GM04503 (cell line): ENCODE results near the gene TTPAL.

Source experiments
- DNase-seq: peaks from one replicate; pipeline ENCODE4 v3.0.0-alpha.2; 2012; ENCODE audit warnings: low read depth

TTPAL gene

DNA sequence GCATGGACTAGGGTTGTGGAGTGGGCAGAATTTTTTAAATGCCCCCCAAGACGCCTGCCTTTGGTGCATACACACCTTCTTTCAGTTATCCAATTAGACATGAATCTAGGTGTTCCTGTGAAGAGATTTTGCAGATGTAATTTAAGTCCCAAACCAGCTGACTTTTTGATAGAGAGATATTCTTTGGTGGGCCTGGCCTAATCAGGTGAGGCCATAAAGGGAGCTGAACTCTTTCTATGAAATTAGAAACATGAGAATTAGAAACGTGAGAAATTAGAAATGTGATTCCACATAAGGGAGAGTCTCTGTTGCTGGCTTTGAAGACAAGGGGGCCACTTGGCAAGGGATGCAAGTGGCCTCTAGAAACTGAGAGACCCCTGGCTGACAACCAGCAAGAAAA, 36.4 kb upstream of the TTPAL start:
- no peak for DNase-seq

DNA sequence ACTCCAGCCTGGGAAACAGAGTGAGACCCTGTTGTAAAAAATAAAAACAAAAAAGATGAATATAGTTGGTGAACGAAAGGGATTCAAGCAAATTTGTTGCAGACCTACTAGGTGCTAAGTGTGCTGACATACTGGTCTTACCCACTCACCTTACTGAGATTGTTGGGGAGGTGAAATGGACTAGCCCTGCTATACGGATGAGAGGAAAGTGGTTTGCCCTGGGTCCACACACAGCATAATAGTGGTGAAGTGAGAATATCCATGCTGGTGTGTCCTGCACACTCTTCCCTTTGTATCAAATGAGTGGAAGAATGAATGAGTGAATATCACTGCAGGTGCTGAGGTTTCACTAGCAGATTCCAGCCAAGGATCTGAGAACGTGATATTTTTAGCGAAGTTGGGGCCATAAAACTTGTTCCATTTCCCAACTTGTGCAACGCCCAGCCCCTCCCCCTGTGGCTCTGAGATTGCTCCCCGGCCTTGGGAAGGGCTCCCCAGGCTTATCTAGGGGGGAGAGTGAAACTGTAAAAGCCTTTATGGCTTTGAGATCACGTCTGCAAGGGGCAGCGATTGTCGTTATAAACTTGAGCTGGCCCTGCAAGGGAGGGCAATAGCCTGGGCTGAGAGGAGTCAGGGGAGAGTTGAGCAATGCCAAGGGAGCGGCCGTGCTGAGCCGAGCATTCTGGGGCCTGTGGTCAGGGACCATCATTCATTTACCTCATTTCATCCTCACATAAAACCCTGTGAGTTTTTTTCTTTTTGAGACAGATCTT, 33.2 kb upstream of the TTPAL start:
- no peak for DNase-seq

DNA sequence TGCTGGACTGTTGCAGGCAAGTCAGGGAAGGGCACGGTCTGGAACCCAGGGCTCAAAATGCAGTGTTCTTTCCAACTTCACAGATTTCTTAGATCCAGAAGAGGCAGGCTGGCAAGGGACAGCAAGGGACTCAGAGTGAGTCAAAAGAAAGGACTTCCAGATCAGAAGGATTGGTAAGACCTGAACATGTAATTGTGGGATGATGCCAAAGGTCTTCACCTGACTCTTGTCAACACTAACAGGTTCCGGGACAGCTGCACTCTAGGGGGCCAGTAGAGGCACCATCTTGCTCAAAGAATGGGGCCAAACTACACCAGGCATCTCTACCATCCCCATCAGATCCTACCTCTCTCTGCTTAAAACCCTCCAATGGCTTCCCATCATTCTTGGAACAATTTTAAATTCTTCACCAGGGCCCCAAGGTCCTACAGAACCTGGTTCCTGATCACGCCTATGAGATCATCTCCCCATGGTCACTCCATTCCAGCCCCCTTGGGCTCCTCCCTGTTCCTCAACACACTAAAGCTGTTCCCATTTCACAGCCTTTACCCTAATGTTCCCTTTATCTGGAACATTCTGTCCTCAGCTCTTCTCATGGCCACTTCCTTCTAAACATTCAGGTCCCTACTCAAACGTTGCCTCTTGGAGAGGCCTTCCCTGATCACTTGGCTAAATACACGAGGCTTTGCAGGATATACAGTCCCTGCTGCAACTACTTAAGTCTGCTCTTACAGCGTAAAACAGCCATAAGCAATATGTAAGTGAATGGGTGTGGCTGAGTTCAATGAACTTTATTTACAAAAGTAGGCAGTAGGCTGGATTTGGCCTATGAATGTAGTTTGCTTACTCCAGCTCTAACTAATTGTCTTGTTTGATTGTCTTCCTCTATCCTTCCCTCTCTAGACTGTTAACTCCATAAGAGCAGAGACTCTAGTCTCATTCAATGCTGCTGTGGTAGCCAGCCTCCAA, 29.6 kb upstream of the TTPAL start:
- no peak for DNase-seq

DNA sequence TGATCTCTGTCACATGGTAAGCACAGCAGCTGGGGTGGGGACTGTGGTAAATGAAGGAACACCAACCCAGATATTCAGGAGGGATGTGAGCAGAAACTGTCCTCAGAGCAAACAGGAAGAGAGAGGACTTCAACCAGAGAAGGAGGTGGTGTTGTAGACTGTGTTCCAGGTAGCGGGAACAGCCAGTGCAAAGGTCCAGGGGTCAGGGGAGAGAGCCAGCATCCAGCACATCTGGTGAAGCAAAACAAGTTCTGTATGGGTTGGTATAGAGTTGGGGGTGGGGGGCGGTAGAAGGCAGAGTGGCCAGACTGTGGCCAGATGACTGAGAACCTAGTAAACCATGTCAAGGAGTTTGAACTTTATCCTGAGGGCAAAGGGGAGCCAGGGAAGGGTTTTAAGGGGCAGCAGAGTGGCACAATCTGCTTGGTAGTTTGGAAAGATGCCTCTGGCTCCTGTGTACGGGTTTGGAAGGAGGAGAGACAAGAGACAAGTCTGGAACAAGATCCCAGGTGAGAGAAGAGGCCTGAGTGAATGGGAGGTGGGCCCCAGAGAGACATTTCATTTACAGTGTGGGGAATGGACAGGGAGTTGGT, 27.8 kb upstream of the TTPAL start:
- DNase-seq, result no peak

DNA sequence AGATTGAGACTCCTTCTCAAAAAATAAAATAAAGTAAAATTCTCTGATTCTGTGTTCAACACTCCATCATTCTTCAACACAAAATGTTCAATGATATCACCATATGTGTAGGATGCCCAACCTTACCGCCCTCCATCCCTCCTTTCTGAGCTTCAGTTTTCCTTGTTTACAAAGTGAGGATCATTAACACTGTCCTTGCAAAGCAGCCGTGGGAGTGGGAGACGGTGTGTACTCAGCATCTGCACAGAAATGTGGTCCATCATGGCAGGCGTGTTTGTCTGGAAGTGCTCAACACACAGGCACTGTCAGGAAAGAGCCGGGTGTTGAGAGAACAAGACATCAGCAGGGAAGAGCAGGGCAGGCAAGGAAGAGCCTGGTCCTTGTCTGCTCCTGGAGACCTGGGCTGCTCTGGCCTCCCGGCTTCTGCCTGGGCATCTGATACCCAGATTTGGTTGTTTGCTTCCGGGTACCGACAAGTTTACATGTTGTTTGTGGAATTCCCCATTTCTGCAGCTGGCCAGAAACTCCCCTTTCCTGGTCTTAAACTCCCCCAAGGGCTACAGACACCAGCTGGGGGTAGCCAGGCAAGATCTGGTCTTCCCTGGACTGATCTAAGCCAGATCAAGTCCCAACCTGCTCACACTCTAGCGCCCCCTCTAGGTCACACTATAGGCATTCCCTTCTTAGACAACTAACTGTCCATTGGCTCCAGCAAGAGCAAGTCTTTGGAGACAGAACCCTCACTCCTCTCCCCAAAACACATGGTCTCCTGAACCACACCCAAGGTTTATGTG, 26.7 kb upstream of the TTPAL start:
- no peak for DNase-seq

DNA sequence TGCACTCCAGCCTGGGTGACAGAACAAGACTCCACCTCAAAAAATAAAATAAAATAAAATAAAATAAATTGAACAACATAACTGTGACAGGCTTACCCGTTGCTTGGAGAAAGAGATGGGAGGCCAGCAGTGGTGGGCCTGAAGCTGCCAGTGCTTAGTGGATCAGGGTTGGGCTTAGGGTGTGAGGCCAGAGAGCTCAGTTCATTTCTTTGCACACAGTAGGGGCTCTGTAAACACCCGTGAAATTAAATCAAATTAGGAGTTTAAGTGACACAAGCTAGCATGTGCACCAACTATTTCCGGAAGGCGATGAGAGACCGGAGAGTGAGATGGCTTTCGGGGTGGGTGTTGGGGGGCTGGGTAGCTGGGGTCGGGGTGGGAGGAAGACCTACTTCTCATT, 25.8 kb upstream of the TTPAL start:
- DNase-seq, result no peak

DNA sequence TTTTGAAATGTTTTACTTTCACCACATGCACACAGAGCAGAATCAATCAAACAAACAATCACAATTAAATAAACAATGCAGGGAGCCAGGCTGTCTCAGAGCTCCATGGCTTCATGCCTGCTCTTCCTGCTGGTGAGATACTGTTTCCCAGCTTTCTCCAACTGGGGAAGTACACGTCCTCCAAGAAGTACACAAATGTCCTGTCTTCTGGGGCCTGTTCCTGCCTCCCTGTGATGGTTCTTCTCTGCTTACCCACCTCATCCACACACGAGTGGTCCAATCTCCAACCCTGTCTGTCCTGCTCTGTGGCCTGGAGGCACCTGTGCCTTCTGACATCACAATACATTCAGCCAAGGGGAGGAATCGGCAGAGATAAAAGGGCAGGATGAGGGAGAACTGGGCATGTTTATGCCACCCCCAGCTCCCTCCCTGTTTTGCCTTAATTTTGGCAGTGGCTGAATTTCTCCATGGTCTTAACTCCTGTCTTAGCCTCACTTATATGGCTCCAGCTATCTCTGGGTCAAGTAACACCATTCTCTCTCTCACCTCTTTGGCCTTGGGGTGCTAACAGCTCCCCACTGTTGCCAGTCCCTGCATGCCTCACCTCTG, 25.3 kb upstream of the TTPAL start:
- no peak for DNase-seq

DNA sequence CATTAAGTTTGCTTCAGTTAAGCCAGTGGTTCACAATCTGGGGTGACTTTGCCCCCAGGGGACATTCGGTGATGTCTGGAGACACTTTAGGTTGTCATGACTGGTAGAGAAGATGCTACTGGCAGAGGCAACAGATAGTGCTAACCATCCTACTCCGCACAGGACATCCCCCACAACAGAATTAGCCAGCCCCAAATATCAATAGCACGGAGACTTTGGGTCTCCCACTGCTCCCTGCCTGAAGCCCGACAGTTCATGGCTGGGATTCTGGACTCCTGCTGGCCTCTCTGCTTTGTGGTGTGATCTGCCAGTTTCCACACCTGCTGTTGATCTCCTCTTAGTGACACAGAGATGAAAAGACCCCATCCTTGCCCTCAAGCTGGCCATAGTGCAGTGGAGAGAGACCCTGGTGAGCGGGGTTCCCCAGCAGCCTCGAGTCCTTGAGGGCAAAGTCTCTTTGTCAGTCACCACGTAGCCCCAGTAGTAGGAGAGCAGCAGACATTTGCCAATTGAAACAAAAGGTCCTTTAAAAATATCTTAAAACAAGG, 24.7 kb upstream of the TTPAL start:
- DNase-seq, result no peak

DNA sequence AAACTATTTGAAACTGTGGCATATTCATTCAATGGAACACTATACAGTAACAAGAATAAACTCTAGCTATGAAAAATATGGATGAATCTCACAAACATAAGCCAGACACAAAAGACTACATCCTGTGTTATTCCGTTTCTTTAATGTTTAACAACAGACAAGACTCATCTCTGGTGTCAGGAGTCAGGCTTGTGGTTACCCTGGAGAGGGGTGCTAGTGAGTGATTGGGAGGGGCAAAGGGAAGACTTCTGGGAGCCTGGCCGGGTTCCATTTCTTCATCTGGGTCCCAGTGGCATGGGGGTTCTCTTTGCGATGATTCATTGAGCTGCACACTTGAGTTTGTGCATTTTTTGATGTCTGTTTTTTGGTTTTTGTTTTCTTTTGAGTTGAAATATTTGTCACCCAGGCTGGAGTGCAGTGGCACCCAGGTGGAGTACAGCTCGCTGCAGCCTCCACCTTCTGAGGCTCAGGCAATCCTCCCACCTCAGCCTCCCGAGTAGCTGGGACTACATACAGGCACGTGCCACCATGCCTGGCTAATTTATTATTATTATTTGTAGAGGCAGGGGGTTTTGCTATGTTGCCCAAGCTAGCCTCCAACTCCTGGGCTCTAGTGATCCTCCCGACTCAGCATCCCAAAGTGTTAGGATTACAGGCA, 21.2 kb upstream of the TTPAL start:
- no peak for DNase-seq

DNA sequence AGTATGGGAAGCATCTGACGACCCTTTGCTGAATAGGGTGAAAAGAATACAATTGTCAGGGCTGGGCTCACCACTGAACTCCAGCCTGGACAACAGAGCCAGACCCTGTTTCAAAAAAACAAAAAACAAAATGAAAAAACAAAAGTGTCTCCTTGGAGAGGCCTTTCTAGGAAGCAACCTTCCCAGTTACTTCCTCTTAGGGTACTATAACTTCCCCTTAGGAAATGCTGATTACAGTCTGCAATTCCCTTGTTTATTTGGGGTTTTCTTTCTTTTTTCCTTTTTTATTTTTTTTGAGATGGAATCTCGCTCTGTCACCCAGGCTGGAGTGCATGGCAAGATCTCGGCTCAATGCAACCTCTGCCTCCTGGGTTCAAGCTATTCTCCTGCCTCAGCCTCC, 20.5 kb upstream of the TTPAL start:
- DNase-seq, result no peak

DNA sequence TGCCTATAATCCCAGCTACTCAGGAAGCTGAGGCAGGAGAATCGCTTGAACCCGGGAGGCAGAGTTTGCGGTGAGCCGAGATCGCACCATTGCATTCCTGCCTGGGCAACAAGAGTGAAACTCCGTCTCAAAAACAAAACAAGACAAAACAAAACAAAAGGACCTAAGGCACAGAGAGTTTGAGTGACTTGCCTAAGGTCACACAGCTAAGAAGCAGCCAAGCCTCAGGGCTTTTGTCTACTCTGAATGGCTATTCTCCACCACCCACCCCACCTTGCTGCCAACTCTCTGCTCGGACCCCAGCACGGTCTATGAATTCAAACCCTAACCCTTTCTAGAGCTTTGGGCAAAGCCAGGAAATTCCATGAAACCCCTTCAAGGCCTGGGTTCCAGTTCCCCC, 19.1 kb upstream of the TTPAL start:
- no peak for DNase-seq

DNA sequence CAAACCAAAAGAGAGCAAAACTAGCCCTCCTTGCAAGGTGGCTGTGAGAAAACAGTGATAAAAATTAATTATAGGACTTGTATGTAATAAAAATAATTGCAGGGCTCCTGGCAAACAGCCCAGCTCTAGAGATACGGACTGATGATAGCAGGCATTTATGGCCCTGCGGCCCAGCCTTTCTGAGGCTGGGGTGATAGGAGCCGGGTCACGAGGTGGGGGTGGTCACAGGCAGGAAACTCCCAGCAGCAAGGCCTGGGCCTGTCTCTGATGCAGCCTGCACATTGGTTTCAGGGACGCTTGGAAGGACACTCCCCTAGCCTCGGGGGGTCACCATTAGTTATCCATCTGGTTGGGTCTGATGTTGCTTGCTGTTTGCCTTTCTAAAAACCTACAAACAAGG, 18.7 kb upstream of the TTPAL start:
- DNase-seq, result no peak

DNA sequence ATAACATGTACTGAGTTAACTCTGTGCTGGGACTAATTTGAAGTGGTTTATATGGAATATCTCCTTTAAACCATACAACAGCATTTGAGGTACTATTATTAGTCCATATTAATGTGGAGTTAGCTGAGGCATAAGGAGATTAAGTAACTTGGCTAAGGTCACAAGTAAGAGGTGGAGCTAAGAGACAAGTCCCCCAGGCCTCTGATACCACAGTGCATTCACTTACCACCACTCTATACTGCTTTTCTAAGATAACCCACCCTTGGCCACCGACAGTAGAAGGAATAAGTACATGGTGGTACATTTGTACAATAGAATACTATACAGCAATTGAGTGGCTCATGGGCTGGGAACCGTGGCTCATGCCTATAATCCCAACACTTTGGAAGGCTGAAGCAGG, 16.4 kb upstream of the TTPAL start:
- DNase-seq, result no peak

DNA sequence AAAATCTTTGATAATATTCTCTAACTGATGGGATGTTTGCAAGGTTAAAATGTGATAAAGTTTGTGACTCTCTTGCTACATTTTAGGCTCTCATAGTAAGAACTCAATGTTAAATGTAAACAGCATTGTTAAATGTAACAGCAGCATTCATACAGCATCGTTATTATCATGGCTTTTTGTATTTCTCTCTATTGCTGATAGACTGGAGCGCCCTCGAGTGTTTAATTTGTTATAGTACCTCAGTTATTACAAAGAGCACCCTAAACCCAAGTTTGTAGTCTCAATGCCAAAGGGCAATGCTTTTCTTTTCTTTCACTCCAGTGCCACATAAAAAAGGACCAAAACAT, 14.9 kb upstream of the TTPAL start:
- DNase-seq, result no peak

DNA sequence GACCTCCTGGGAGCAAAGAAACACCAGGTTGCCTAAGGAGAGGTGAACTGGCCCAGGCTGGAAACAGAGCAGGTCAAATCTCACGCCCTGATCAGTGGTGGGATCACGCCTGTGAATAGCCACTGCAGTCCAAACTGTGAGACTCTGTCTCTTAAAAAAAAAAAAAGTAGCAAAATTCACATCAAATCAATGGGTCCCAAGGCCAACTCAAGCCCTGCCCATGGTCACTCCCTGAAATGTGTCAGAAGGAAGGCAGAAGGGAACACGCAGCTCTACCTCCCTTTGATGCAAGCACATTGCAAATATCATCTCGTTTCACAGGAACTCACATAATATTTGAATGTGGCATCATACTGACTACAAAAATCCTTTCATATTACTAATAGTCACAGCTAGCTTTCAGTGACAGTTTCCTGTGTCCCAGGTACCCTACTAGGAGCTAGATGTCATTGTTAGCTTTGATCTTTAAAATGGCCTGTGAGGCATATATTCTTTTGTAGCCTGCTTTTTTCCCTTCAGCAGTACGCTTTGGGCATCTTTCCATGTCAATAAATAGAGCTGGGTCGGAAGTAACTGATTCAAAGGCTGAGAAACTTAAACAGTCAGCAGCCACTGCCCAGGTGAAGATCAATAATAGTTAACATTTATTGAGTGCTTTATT, 14.4 kb upstream of the TTPAL start:
- no peak for DNase-seq

DNA sequence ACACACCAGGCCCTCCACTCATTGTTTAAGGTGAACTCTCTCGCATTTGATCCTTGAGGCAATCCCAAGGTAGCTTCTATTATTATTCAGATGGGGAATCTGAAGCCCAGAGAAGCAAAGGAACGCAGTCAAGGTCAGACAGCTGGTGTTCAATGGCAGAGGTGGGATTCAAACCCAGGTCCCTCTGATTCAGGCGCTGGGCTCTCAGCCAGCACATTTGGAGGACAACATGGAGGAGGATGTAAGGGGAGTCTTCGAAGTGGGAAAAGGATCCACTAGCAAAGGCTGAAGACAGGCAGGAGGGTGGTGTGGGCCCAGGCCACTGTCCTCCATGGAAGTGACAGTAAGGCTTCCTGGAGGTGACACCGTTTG, 13.9 kb upstream of the TTPAL start:
- no peak for DNase-seq

DNA sequence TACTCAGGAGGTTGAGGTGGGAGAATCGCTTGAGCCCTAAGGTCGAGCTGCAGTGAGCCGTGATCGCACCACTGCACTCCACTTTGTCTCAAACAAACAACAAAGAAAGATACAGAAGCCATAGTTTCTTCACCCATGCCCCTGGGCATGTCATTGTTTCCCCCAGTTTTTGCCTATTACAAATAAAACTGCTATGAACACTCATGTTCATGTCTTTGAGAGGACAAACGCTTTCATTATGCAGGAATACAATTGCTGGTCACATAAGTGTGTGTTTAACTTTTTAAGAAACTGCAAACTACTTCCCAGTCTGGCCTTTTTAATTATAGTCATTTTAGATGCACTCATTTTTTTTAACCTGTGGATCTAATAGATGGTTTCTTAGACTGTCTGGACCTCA, 12.2 kb upstream of the TTPAL start:
- no peak for DNase-seq

DNA sequence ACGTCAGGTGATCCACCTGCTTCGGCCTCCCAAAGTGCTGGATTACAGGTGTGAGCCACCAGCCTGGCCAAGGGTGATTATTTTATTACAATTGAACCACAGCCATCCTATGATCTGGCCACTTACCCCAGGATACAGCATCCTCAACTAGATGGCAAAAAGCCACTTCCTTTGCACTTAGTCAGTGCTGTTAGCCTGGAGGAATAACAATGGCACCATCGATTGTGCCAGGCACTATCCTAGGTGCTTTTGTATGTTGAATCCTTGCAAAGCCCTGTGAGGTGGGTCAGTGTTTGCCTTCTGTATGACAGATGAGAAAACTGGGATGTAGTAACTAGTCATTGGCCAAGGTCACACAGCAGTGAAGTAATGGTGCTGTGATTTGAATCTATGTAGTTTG, 11.2 kb upstream of the TTPAL start:
- no peak for DNase-seq

DNA sequence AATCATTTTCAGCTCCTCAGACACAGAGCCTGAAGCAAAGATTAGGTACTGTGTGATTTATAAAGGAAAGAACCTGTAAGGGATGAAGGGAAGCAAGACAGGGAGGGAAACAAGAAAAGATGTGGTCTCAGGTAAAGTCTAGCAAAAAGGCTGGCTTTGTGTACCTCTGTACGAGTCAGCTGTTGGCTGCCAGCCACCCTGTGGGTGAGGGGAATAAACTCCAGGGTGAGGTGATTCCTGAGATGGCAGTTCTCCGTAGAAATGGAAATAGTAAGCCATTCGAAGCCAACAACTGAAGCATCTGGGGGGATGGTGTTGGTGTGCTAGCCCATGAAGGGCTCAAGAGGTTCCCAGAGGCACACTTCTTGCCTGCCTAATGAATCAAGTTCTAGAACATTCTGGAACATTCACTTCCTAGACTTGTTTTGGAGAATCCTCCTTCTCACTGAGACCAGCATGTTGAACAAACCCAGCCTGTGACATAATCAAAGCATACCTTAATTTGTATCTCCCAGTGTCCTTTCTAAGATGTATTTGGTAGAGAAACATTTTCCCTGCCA, 10.6 kb upstream of the TTPAL start:
- DNase-seq, result no peak

DNA sequence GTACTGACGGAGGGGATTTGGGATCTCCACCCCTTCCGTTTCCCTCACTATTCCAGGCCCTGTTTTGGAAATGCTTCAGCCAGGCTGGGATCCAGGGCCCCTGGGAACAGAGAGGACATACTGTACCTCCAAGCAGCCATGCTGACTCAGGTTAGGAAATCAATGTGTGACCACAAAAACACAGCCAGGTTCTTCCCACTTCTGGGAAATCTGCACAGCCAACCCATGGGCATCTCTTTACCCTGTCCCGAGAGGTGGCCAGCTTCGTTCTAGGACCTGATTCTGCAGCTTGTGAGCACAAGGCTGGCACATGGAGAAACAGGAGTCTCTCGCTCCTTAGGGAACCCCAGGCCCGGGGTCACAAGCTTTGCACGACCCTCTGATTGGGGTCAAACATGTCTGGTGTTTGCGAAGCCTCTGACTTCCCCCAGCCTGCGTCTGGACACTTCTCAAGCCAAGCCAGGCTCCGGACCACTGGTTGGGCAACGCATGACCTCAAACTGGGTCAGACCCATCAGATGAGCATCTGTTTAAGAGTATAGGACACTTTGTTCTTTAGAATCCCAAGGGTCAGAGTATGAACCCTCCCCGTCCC, 8.3 kb upstream of the TTPAL start:
- no peak for DNase-seq
